ENCODE measurements around the gene PSKH1.

Gene PSKH1

GRCh38 chr16:67868290-67868689, 24.8 kb upstream of the PSKH1 start:
- no peak for DNase-seq

- DNase-seq, result no peak
Measured at GRCh38 chr16:67869653-67870052, 23.4 kb upstream of the PSKH1 start.

GRCh38 chr16:67871256-67871655, 21.8 kb upstream of the PSKH1 start:
- DNase-seq, result no peak

GRCh38 chr16:67872131-67872630, 20.9 kb upstream of the PSKH1 start:
- no peak for DNase-seq

GRCh38 chr16:67872631-67873434, 20.2 kb upstream of the PSKH1 start, which contains the start of gene EDC4:
EDC4 (plus strand) TSS chr16:67873052; CDS start chr16:67873262, 210 bp downstream.
- DNase-seq, result no peak

- DNase-seq, result no peak
Measured at GRCh38 chr16:67873435-67874370, 19.4 kb upstream of the PSKH1 start.

GRCh38 chr16:67874372-67874771, 18.7 kb upstream of the PSKH1 start:
- DNase-seq, result no peak

GRCh38 chr16:67877064-67877463, 16.0 kb upstream of the PSKH1 start:
- no peak for DNase-seq

GRCh38 chr16:67878232-67878631, 14.8 kb upstream of the PSKH1 start:
- no peak for DNase-seq

- DNase-seq, result no peak
Measured at GRCh38 chr16:67878846-67879245, 14.2 kb upstream of the PSKH1 start.

- no peak for DNase-seq
Measured at GRCh38 chr16:67879462-67879861, 13.6 kb upstream of the PSKH1 start.

- DNase-seq, result no peak
Measured at GRCh38 chr16:67879936-67880335, 13.1 kb upstream of the PSKH1 start.

- DNase-seq, result no peak
Measured at GRCh38 chr16:67880584-67880983, 12.5 kb upstream of the PSKH1 start.

GRCh38 chr16:67881621-67882161, 11.4 kb upstream of the PSKH1 start:
- no peak for DNase-seq

- DNase-seq, result no peak
Measured at GRCh38 chr16:67882374-67883145, 10.5 kb upstream of the PSKH1 start.

- no peak for DNase-seq
Measured at GRCh38 chr16:67883146-67883871, 9.7 kb upstream of the PSKH1 start.

GRCh38 chr16:67883872-67884261, 9.2 kb upstream of the PSKH1 start:
- no peak for DNase-seq

- DNase-seq, result peak; percentile 38
Measured at GRCh38 chr16:67884684-67885083, 8.4 kb upstream of the PSKH1 start, which contains the start of gene NRN1L. NRN1L (plus strand) TSS chr16:67884885; CDS start chr16:67884904, 19 bp downstream.

- DNase-seq, result no peak
Measured at GRCh38 chr16:67885545-67885944, 7.5 kb upstream of the PSKH1 start.

GRCh38 chr16:67885976-67886375, 7.1 kb upstream of the PSKH1 start:
- DNase-seq, result no peak

GRCh38 chr16:67886387-67886786, 6.7 kb upstream of the PSKH1 start:
- DNase-seq, result no peak

GRCh38 chr16:67888331-67888730, 4.7 kb upstream of the PSKH1 start:
- DNase-seq, result no peak

Measured in NCI-H1048 (cell line).